ENCODE results near the gene THRB. TPM values are rescaled to one million over a fixed set of nuclear protein-coding genes. Genes with fewer than 3 reads are reported as not detected.

Gene THRB
- total and polyA plus RNA-seq, 9 of the 15 experiments (the other 6 are each of a cell fraction or from before 2014, with no cell fraction given) = 1.7 to 14.9 (median 6.9) TPM

- TF ChIP-seq, protein P1, sequence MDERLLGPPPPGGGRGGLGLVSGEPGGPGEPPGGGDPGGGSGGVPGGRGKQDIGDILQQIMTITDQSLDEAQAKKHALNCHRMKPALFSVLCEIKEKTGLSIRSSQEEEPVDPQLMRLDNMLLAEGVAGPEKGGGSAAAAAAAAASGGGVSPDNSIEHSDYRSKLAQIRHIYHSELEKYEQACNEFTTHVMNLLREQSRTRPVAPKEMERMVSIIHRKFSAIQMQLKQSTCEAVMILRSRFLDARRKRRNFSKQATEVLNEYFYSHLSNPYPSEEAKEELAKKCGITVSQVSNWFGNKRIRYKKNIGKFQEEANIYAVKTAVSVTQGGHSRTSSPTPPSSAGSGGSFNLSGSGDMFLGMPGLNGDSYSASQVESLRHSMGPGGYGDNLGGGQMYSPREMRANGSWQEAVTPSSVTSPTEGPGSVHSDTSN (CRISPR knock-in tag; IDR thresholded peaks at IDR 0.05; ENCODE audit: low read depth) = no peak
- TF ChIP-seq, protein P1 (tag; conservative IDR thresholded peaks at IDR 0.05; ENCODE audit: low read depth) = 0 out of 2 replicates have a peak, but pooled peaks have one; percentile 15
- TF ChIP-seq, protein P2, sequence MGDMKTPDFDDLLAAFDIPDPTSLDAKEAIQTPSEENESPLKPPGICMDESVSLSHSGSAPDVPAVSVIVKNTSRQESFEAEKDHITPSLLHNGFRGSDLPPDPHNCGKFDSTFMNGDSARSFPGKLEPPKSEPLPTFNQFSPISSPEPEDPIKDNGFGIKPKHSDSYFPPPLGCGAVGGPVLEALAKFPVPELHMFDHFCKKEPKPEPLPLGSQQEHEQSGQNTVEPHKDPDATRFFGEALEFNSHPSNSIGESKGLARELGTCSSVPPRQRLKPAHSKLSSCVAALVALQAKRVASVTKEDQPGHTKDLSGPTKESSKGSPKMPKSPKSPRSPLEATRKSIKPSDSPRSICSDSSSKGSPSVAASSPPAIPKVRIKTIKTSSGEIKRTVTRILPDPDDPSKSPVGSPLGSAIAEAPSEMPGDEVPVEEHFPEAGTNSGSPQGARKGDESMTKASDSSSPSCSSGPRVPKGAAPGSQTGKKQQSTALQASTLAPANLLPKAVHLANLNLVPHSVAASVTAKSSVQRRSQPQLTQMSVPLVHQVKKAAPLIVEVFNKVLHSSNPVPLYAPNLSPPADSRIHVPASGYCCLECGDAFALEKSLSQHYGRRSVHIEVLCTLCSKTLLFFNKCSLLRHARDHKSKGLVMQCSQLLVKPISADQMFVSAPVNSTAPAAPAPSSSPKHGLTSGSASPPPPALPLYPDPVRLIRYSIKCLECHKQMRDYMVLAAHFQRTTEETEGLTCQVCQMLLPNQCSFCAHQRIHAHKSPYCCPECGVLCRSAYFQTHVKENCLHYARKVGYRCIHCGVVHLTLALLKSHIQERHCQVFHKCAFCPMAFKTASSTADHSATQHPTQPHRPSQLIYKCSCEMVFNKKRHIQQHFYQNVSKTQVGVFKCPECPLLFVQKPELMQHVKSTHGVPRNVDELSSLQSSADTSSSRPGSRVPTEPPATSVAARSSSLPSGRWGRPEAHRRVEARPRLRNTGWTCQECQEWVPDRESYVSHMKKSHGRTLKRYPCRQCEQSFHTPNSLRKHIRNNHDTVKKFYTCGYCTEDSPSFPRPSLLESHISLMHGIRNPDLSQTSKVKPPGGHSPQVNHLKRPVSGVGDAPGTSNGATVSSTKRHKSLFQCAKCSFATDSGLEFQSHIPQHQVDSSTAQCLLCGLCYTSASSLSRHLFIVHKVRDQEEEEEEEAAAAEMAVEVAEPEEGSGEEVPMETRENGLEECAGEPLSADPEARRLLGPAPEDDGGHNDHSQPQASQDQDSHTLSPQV (IDR thresholded peaks at IDR 0.05) = peak; percentile 50; the same call in 1 of the 2 replicates
- TF ChIP-seq MEF2D (tag; conservative IDR thresholded peaks at IDR 0.05; ENCODE audit: low read depth) = no peak
- no peak for TF ChIP-seq ZFP30 (CRISPR knock-in tag; IDR thresholded peaks at IDR 0.05; ENCODE audit: borderline replicate concordance)
- 0 out of 2 replicates have a peak, but pooled peaks have one; percentile 18 for TF ChIP-seq TEAD4 (IDR thresholded peaks at IDR 0.05; ENCODE audit: low read length)
- TF ChIP-seq TEAD4 (CRISPR knock-in tag; IDR thresholded peaks at IDR 0.05; ENCODE audit: borderline replicate concordance) = no peak
- no peak for TF ChIP-seq EHMT2 (IDR thresholded peaks at IDR 0.05)
- peak; percentile 44; the same call in 1 of the 2 replicates for TF ChIP-seq RAD51 (IDR thresholded peaks at IDR 0.05; ENCODE audit: borderline replicate concordance, low read depth)
- BruUV-seq (replicated peaks) = no TSS peak
- POLR2A ChIA-PET = interaction anchor here (0.7 to 1.6 kb wide), 4 partner anchors 8 to 110 kb away, joined by 3 to 10 read pairs (median 3); no protein-coding TSS in a partner anchor
- CTCF ChIA-PET (ENCODE audit: low intra/inter-chr PET ratio) = no interaction called here
- Histone ChIP-seq H3K9me1 (ENCODE audit: control insufficient read depth, insufficient read depth, low read length) (no peaks in the 10 kb centered on the region), H3K9me3 (replicated peaks; ENCODE audit: control insufficient read depth, insufficient read depth, low read depth, low read length) (no peaks in the 10 kb centered on the region), H3K79me2 (ENCODE audit: control insufficient read depth, insufficient read depth, low read length) (peaks cover 24% of the 10 kb centered on the region), H3K4me3 (no peak overlapping the region), H3K27ac (ENCODE audit: extremely low read depth, low read depth, low read length) (0 out of 3 replicates have a peak overlapping the region, but pooled peaks have one; percentile 15), H3K9ac (ENCODE audit: insufficient read depth in 1 of 2, low read depth in 2 of 2, low read length in 2 of 2) (no peak overlapping the region), H3K27me3 (ENCODE audit: control insufficient read depth in 2 of 2, insufficient read depth in 2 of 2, low read length in 2 of 2) (no peaks in the 10 kb centered on the region), H3K4me2 (ENCODE audit: insufficient read depth, low read length) (peak overlapping the region; percentile 22; the same call in 1 of the 2 replicates), H3K36me3 (ENCODE audit: control insufficient read depth, insufficient read depth, low read length) (no peaks in the 10 kb centered on the region), H4K20me1 (replicated peaks; ENCODE audit: control insufficient read depth, insufficient read depth, low read length) (no peaks in the 10 kb centered on the region), H2AFZ (ENCODE audit: low read depth, low read length) (0 out of 2 replicates have a peak overlapping the region, but pooled peaks have one; percentile 29), H3K4me1 (replicated peaks in 1 of 2; ENCODE audit: control insufficient read depth in 2 of 2, insufficient read depth in 2 of 2, low read length in 2 of 2) (peaks cover 6 to 28% of the 10 kb centered on the region in 2 experiments; a peak in 3 of 5 replicates)
- FAIRE-seq (peak; percentile 48), DNase-seq (ENCODE audit: extremely low read depth in 1 of 4, low spot score in 3 of 4) (peak in 1 of 4 experiments; percentile 40), ATAC-seq (peak; percentile 66)
- in situ Hi-C loops (cut with MboI) = no loop called here
- intact Hi-C loops (cut with micrococcal nuclease) = no loop called here
Measured at GRCh38 chr3:24341668-24342067, 153.0 kb downstream of the THRB start.

Measured in K562 (cell line).